ENCODE data around the gene CDH18. TPM values are rescaled to one million over a fixed set of nuclear protein-coding genes. Genes with fewer than 3 reads are reported as not detected.

Gene CDH18
- total RNA-seq, 1 donor from 2014 or later: not detected

DNA sequence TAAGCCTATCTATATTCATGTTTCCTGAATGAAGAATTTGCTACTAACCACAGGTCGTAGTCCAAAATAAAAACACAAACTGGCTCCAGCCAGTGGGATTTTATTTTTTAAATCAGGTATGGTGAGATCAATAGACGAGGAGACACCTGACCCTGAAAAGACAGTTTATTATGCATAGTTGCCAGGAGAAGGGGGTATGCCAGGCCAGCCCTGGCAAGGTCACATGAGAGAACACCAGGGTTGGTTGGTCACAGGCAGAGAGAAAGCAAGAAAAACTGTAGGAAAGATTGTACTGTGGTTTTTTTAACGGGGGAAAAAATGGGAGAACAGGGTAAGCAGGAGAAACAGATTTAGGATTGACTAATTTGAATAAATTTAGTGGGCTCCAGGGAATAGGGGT, 125.3 kb downstream of the CDH18 start:
- intact Hi-C loops (cut with DNase I): no loop called here
- ATAC-seq (no peak), DNase-seq (no peak)
- Histone ChIP-seq H3K36me3 (no peaks in the 10 kb centered on the region), H3K4me3 (no peak overlapping the region), H3K27me3 (no peaks in the 10 kb centered on the region), H3K4me1 (no peaks in the 10 kb centered on the region), H3K9me3 (no peaks in the 10 kb centered on the region), H3K27ac (no peak overlapping the region)
- TF ChIP-seq, protein P1, sequence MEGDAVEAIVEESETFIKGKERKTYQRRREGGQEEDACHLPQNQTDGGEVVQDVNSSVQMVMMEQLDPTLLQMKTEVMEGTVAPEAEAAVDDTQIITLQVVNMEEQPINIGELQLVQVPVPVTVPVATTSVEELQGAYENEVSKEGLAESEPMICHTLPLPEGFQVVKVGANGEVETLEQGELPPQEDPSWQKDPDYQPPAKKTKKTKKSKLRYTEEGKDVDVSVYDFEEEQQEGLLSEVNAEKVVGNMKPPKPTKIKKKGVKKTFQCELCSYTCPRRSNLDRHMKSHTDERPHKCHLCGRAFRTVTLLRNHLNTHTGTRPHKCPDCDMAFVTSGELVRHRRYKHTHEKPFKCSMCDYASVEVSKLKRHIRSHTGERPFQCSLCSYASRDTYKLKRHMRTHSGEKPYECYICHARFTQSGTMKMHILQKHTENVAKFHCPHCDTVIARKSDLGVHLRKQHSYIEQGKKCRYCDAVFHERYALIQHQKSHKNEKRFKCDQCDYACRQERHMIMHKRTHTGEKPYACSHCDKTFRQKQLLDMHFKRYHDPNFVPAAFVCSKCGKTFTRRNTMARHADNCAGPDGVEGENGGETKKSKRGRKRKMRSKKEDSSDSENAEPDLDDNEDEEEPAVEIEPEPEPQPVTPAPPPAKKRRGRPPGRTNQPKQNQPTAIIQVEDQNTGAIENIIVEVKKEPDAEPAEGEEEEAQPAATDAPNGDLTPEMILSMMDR (IDR thresholded peaks at IDR 0.05): no peak

DNA sequence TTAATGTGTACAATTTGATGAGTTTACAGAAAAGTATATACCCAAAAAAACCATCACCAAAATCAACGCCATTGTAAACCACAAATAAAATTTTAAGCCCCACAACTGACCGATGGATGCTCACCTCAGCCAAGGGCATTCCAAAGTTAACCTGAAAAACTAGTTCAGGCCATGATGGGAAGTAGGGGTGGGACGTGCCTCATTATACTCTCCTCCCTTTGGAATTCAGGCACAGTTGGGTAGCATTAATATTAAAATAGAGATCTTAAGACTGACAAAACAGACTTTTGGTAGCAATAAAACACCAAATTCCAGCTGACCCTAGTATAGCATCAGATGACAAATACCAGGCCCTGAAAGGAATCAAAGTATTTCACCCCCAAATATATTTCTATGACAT, 129.0 kb downstream of the CDH18 start:
- no peak for ATAC-seq
- intact Hi-C loops (cut with DNase I): no loop called here
- no peaks in the 10 kb centered on the region for H3K36me3 ChIP-seq
- H3K4me1 ChIP-seq: no peaks in the 10 kb centered on the region
- H3K27ac ChIP-seq: no peak overlapping the region
- DNase-seq: no peak
- H3K4me3 ChIP-seq: no peak overlapping the region
- TF ChIP-seq, protein P1 (IDR thresholded peaks at IDR 0.05): no peak
- H3K27me3 ChIP-seq: no peaks in the 10 kb centered on the region
- no peaks in the 10 kb centered on the region for H3K9me3 ChIP-seq

DNA sequence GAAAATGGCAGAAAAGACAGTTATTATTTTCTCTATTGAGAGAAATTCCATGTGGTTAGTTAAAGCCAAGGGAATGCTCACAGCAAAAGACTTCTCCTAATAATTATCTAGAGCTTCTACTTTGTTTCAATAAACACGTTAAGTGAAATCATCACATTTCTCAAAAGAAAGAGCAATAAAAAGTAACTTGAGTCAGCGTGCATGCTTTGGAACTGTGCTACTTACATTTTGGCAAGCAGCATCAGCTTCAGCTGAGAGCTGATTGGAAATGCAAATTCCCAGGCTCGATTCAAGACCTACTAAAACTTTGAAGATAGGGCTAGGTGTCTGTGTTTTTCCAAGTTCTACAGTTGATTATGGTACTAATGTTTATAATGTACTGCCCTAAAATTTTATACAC, 132.1 kb downstream of the CDH18 start:
- ATAC-seq (no peak), DNase-seq (no peak)
- Histone ChIP-seq H3K9me3 (no peaks in the 10 kb centered on the region), H3K4me1 (no peaks in the 10 kb centered on the region), H3K4me3 (no peak overlapping the region), H3K27me3 (no peaks in the 10 kb centered on the region), H3K27ac (no peak overlapping the region), H3K36me3 (no peaks in the 10 kb centered on the region)
- TF ChIP-seq, protein P1 (IDR thresholded peaks at IDR 0.05): no peak
- intact Hi-C loops (cut with DNase I): no loop called here

DNA sequence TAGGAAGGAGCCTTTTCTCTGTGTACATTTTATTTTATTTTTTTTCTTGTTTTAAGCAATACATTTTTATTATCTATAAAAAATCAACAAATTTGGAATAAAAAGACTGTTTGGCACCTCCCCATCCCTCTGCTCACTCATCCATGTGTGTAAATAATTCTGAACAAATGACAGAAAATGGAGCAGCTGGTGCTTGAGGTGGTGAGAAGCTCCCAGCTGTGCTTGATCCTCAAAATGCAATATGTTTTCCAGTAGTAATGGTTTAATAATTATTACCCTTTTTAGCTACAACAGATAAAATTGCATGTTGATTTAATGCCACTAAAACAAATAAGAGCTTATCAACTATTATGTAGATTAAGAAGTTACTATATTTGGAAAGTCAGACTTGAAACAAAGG, 132.5 kb downstream of the CDH18 start:
- H3K36me3 ChIP-seq: no peaks in the 10 kb centered on the region
- ATAC-seq (no peak), DNase-seq (no peak)

DNA sequence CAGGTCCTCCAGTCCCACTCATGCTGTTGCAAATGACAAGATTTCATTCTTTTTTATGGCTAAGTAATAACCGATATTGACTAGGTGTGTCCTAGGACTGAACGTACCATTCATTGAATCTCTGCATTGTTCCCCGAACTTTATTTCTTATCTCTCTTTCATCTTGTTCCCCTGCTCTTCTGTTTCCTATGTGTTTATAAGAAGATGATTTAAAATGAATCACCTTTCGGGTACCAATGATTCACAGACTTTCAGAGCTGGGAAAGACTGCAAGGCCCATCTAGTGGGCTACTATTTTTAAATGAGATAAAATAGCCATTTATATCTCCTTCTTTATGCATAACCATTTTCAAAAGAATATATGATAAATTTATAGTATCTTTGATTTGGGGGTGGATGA, 133.0 kb downstream of the CDH18 start:
- H3K4me1 ChIP-seq: no peaks in the 10 kb centered on the region
- no peaks in the 10 kb centered on the region for H3K36me3 ChIP-seq
- intact Hi-C loops (cut with DNase I): no loop called here
- H3K27me3 ChIP-seq: no peaks in the 10 kb centered on the region
- H3K9me3 ChIP-seq: no peaks in the 10 kb centered on the region
- ATAC-seq: no peak
- no peak for DNase-seq
- TF ChIP-seq, protein P1 (IDR thresholded peaks at IDR 0.05): no peak
- no peak overlapping the region for H3K27ac ChIP-seq
- H3K4me3 ChIP-seq: no peak overlapping the region

More for the DNA sequence above, 132.5 kb downstream of the CDH18 start:
- no peaks in the 10 kb centered on the region for H3K4me1 ChIP-seq
- TF ChIP-seq, protein P1 (IDR thresholded peaks at IDR 0.05): no peak
- no peaks in the 10 kb centered on the region for H3K27me3 ChIP-seq
- no peaks in the 10 kb centered on the region for H3K9me3 ChIP-seq
- H3K27ac ChIP-seq: no peak overlapping the region
- H3K4me3 ChIP-seq: no peak overlapping the region
- intact Hi-C loops (cut with DNase I): no loop called here

DNA sequence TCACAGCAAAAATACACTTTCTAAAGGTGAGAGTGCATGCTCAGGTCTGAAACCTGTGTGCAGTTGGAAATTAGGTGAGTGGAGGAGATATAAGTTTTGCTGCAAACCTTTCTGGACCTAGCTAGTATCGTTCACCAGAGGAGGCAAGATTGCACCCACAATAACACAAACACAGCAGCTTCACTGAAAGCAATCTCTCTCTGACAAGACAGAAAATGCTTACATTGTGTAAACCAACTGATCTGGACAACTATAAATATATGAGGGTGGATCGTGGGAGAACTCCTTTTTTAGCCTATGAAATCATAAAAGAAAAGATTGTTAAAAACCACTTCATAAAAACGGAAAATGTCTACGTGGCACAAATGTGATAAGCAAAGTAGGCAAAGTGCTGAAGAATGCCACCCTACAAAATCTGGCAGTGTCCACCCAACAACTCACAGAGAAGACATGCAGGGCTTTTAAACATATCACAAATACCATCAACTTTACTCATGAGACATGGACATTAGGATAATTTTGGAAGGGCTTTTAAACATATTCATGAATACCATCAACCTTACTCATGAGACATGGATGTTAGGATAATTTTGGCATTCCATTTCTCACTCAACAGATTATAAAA, 134.3 kb downstream of the CDH18 start:
- no peak for ATAC-seq
- no peaks in the 10 kb centered on the region for H3K27me3 ChIP-seq
- H3K4me1 ChIP-seq: no peaks in the 10 kb centered on the region
- no peaks in the 10 kb centered on the region for H3K9me3 ChIP-seq
- no peak overlapping the region for H3K4me3 ChIP-seq
- H3K27ac ChIP-seq: no peak overlapping the region
- TF ChIP-seq, protein P1 (IDR thresholded peaks at IDR 0.05): no peak
- no peaks in the 10 kb centered on the region for H3K36me3 ChIP-seq
- intact Hi-C loops (cut with DNase I): no loop called here
- no peak for DNase-seq
